Measurements from ENCODE around the gene DNMBP. TPM values are rescaled to one million over a fixed set of nuclear protein-coding genes. Genes with fewer than 3 reads are reported as not detected.

Gene DNMBP
- total RNA-seq, 1 donor: 13.0 TPM

DNA sequence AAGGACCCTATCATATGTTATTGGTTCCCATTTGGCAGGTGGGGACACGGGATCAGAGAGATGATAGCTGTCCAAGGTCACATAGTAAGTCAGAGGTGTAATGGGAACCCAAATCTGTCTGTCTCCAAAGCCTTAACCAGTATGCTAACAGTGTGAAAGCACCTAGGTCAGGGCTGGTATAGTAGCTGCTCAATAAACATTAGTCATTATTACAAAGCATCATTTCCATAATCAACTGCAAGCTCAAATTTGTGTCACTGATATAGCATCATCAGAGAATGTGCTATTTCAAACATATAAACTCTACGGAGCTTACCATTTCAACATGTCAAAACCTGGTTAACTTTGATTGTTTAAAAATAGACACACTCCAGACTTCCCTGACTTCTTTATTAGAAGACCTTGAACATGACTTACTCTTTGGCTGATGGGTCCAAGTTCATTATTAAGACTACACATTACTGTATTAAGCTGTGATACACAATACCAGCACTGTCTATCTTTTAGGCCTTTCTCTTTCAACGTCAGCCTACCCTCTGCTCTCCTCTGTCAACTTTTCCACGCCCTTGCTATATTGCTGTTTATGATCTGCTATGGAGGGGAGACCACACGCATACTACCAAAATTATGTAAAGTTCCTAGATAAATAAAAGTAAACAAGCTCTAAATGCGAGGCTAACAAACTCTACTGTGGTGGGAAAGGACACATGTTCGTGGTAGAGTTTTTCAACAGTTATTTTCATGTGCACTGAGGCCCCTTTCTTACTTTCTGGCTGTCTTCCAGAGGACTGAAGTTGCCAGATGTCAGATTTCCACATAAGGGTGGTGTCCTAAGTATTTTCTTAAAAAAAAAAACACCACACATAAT, 33.6 kb downstream of the DNMBP start:
- Histone ChIP-seq H3K79me2 (ENCODE audit: insufficient read depth, low read length) (peaks cover 88% of the 10 kb centered on the region), H3K27ac (ENCODE audit: low read depth, low read length) (peak overlapping the region; percentile 93), H3K4me2 (ENCODE audit: insufficient read depth, low read length) (peak overlapping the region; percentile 71), H4K20me1 (ENCODE audit: insufficient read depth, low read length) (no peaks in the 10 kb centered on the region), H2AFZ (ENCODE audit: low read length) (no peak overlapping the region), H3K4me3 (ENCODE audit: insufficient read depth, low read length) (peak overlapping the region; percentile 3), H3K27me3 (ENCODE audit: insufficient read depth, low read length) (no peaks in the 10 kb centered on the region), H3K9me3 (ENCODE audit: low read depth, low read length) (no peaks in the 10 kb centered on the region), H3K36me3 (ENCODE audit: insufficient read depth, low read length) (peaks cover 7% of the 10 kb centered on the region), H3K4me1 (ENCODE audit: insufficient read depth, low read length) (peaks cover 30% of the 10 kb centered on the region)
- TF ChIP-seq, protein P1, sequence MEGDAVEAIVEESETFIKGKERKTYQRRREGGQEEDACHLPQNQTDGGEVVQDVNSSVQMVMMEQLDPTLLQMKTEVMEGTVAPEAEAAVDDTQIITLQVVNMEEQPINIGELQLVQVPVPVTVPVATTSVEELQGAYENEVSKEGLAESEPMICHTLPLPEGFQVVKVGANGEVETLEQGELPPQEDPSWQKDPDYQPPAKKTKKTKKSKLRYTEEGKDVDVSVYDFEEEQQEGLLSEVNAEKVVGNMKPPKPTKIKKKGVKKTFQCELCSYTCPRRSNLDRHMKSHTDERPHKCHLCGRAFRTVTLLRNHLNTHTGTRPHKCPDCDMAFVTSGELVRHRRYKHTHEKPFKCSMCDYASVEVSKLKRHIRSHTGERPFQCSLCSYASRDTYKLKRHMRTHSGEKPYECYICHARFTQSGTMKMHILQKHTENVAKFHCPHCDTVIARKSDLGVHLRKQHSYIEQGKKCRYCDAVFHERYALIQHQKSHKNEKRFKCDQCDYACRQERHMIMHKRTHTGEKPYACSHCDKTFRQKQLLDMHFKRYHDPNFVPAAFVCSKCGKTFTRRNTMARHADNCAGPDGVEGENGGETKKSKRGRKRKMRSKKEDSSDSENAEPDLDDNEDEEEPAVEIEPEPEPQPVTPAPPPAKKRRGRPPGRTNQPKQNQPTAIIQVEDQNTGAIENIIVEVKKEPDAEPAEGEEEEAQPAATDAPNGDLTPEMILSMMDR (IDR thresholded peaks at IDR 0.05; ENCODE audit: extremely low read depth, low read depth, low read length): no peak
- no peak for DNase-seq (ENCODE audit: insufficient read length, low spot score, missing footprints)

DNA sequence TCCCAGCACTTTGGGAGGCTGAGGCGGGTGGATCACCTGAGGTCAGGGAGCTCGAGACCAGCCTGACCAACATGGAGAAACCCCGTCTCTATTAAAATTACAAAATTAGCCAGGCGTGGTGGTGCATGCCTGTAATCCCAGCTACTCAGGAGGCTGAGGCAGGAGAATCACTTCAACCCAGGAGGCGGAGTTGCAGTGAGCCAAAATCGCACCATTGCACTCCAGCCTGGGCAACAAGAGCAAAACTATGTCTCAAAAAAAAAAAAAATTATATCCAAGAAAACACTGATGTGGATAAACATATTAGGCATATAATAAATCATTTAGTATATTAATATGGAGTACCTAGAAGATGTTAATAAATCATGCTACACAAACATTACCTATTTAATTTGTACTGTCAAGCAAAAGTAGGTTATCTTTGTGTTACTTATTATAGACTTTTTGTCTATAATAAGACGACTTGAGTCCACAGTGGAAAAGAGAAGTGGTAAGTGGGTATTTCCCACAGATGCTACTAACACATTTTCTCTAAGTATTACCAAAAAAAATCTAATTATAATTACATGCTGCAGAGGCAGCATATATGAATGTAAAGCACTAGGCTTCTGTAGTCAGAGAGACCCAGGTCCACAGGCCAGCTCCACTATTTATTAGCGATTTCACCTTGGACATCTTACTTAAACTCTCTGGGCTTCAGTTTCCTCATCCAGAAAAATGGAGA, 34.5 kb downstream of the DNMBP start:
- Histone ChIP-seq H3K9me3 (ENCODE audit: low read depth, low read length) (no peaks in the 10 kb centered on the region), H2AFZ (ENCODE audit: low read length) (no peak overlapping the region), H3K27ac (ENCODE audit: low read depth, low read length) (peak overlapping the region; percentile 93), H3K27me3 (ENCODE audit: insufficient read depth, low read length) (no peaks in the 10 kb centered on the region), H3K36me3 (ENCODE audit: insufficient read depth, low read length) (peaks cover 14% of the 10 kb centered on the region), H3K4me3 (ENCODE audit: insufficient read depth, low read length) (no peak overlapping the region), H4K20me1 (ENCODE audit: insufficient read depth, low read length) (no peaks in the 10 kb centered on the region), H3K4me2 (ENCODE audit: insufficient read depth, low read length) (no peak overlapping the region), H3K79me2 (ENCODE audit: insufficient read depth, low read length) (peaks cover 86% of the 10 kb centered on the region), H3K4me1 (ENCODE audit: insufficient read depth, low read length) (peaks cover 30% of the 10 kb centered on the region)
- no peak for DNase-seq (ENCODE audit: insufficient read length, low spot score, missing footprints)
- TF ChIP-seq, protein P1 (IDR thresholded peaks at IDR 0.05; ENCODE audit: extremely low read depth, low read depth, low read length): no peak

DNA sequence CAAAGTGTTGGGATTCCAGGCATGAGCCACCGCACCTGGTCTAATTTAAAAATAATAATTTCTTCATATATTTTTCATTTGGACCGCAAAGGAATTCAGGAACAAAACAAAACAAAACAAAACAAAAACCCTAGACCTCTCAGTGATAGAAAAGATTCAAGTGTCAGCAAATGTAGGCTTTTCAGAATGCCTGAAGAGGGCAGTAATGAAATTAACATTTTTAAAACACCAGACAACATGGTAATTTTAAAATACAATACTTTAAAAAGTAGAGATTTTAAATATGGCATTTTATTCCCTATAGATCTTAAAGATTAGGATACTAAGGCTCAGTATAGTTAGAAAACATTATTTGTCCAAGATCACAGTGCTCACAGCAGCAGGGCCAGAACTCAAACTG, 36.6 kb downstream of the DNMBP start:
- H4K20me1 ChIP-seq (ENCODE audit: insufficient read depth, low read length): no peaks in the 10 kb centered on the region
- H3K36me3 ChIP-seq (ENCODE audit: insufficient read depth, low read length): peaks cover 35% of the 10 kb centered on the region
- no peaks in the 10 kb centered on the region for H3K27me3 ChIP-seq (ENCODE audit: insufficient read depth, low read length)
- no peak overlapping the region for H2AFZ ChIP-seq (ENCODE audit: low read length)
- DNase-seq (ENCODE audit: insufficient read length, low spot score, missing footprints): no peak
- TF ChIP-seq, protein P1 (IDR thresholded peaks at IDR 0.05; ENCODE audit: extremely low read depth, low read depth, low read length): peak; percentile 48
- H3K4me3 ChIP-seq (ENCODE audit: insufficient read depth, low read length): no peak overlapping the region
- H3K4me1 ChIP-seq (ENCODE audit: insufficient read depth, low read length): peaks cover 25% of the 10 kb centered on the region
- no peaks in the 10 kb centered on the region for H3K9me3 ChIP-seq (ENCODE audit: low read depth, low read length)
- no peak overlapping the region for H3K4me2 ChIP-seq (ENCODE audit: insufficient read depth, low read length)
- H3K79me2 ChIP-seq (ENCODE audit: insufficient read depth, low read length): peaks cover 86% of the 10 kb centered on the region
- H3K27ac ChIP-seq (ENCODE audit: low read depth, low read length): peak overlapping the region; percentile 26

DNA sequence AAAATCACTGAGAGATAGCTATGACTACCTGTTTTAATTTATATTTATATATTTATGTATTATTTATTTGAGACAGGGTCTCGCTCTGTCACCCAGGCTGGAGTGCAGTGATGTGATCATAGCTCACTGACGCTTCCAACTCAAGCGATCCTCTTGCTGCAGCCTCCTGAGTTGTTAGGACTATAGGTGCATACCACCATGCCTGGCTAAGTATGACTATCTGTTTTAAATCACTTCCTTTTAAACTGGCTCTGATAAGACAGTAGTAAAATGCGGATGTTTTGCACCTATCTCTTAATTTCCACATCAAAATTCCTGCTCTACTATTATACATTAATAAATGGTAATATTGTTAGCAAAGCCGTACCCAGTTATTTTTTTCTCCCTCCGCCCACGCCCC, 41.8 kb downstream of the DNMBP start:
- Histone ChIP-seq H3K27me3 (ENCODE audit: insufficient read depth, low read length) (no peaks in the 10 kb centered on the region), H3K9me3 (ENCODE audit: low read depth, low read length) (no peaks in the 10 kb centered on the region), H3K4me3 (ENCODE audit: insufficient read depth, low read length) (no peak overlapping the region), H3K4me2 (ENCODE audit: insufficient read depth, low read length) (no peak overlapping the region), H2AFZ (ENCODE audit: low read length) (no peak overlapping the region), H3K4me1 (ENCODE audit: insufficient read depth, low read length) (peaks cover 36% of the 10 kb centered on the region), H4K20me1 (ENCODE audit: insufficient read depth, low read length) (no peaks in the 10 kb centered on the region), H3K79me2 (ENCODE audit: insufficient read depth, low read length) (peaks cover 54% of the 10 kb centered on the region), H3K36me3 (ENCODE audit: insufficient read depth, low read length) (peaks cover 39% of the 10 kb centered on the region), H3K27ac (ENCODE audit: low read depth, low read length) (no peak overlapping the region)
- DNase-seq (ENCODE audit: insufficient read length, low spot score, missing footprints): no peak
- TF ChIP-seq, protein P1 (IDR thresholded peaks at IDR 0.05; ENCODE audit: extremely low read depth, low read depth, low read length): no peak

All from osteoblast (primary cell).